ENCODE data around the gene FAM171A1.

FAM171A1 gene

GRCh38 chr10:15324113-15324512 is 47.0 kb downstream of the FAM171A1 start:
- H3K9me3 ChIP-seq (replicated peaks; ENCODE audit: insufficient read depth, low read length) = no peaks in the 10 kb centered on the region
- no peaks in the 10 kb centered on the region for H3K79me2 ChIP-seq (ENCODE audit: low read length)
- H3K4me2 ChIP-seq (ENCODE audit: low read depth, low read length) = no peak overlapping the region
- no peaks in the 10 kb centered on the region for H3K27me3 ChIP-seq (replicated peaks; ENCODE audit: insufficient read depth, low read length)
- no peak overlapping the region for H3K27ac ChIP-seq (ENCODE audit: low read length)
- peaks cover 5% of the 10 kb centered on the region; the same call in 1 of the 2 replicates for H3K4me1 ChIP-seq (ENCODE audit: low read length)
- no peaks in the 10 kb centered on the region for H4K20me1 ChIP-seq (ENCODE audit: insufficient read depth, low read length)
- H3K9ac ChIP-seq (ENCODE audit: low read length) = no peak overlapping the region
- no peaks in the 10 kb centered on the region for H3K9me2 ChIP-seq (replicated peaks; ENCODE audit: insufficient read depth, low read length)
- no peak overlapping the region for H2AFZ ChIP-seq (ENCODE audit: low read length)
- H3K36me3 ChIP-seq (replicated peaks; ENCODE audit: insufficient read depth, low read length) = no peaks in the 10 kb centered on the region
- TF ChIP-seq EZH2 (optimal IDR thresholded peaks at IDR 0.05; ENCODE audit: low read depth, low read length) (no peak), EZH2phosphoT487 (IDR thresholded peaks at IDR 0.05; ENCODE audit: low read length) (no peak)
- TF ChIP-seq, protein P1, sequence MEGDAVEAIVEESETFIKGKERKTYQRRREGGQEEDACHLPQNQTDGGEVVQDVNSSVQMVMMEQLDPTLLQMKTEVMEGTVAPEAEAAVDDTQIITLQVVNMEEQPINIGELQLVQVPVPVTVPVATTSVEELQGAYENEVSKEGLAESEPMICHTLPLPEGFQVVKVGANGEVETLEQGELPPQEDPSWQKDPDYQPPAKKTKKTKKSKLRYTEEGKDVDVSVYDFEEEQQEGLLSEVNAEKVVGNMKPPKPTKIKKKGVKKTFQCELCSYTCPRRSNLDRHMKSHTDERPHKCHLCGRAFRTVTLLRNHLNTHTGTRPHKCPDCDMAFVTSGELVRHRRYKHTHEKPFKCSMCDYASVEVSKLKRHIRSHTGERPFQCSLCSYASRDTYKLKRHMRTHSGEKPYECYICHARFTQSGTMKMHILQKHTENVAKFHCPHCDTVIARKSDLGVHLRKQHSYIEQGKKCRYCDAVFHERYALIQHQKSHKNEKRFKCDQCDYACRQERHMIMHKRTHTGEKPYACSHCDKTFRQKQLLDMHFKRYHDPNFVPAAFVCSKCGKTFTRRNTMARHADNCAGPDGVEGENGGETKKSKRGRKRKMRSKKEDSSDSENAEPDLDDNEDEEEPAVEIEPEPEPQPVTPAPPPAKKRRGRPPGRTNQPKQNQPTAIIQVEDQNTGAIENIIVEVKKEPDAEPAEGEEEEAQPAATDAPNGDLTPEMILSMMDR (IDR thresholded peaks at IDR 0.05; ENCODE audit: low read length) = no peak
- H3F3A ChIP-seq (ENCODE audit: insufficient read depth, low read length) = no peaks in the 10 kb centered on the region
- no peak overlapping the region for H3K4me3 ChIP-seq (ENCODE audit: low read length)
- DNase-seq = no peak

- H3K9ac ChIP-seq (ENCODE audit: low read length) = no peak overlapping the region
- H3K9me3 ChIP-seq (replicated peaks; ENCODE audit: insufficient read depth, low read length) = no peaks in the 10 kb centered on the region
- no peaks in the 10 kb centered on the region for H4K20me1 ChIP-seq (ENCODE audit: insufficient read depth, low read length)
- no peak for DNase-seq
- no peak overlapping the region for H3K4me2 ChIP-seq (ENCODE audit: low read depth, low read length)
- H3K4me3 ChIP-seq (ENCODE audit: low read length) = no peak overlapping the region
- no peak overlapping the region for H2AFZ ChIP-seq (ENCODE audit: low read length)
- H3K27ac ChIP-seq (ENCODE audit: low read length) = no peak overlapping the region
- H3K27me3 ChIP-seq (replicated peaks; ENCODE audit: insufficient read depth, low read length) = no peaks in the 10 kb centered on the region
- H3F3A ChIP-seq (ENCODE audit: insufficient read depth, low read length) = no peaks in the 10 kb centered on the region
- peaks cover 5% of the 10 kb centered on the region; the same call in 1 of the 2 replicates for H3K4me1 ChIP-seq (ENCODE audit: low read length)
- H3K9me2 ChIP-seq (replicated peaks; ENCODE audit: insufficient read depth, low read length) = no peaks in the 10 kb centered on the region
- H3K79me2 ChIP-seq (ENCODE audit: low read length) = no peaks in the 10 kb centered on the region
- H3K36me3 ChIP-seq (replicated peaks; ENCODE audit: insufficient read depth, low read length) = no peaks in the 10 kb centered on the region
- TF ChIP-seq EZH2phosphoT487 (IDR thresholded peaks at IDR 0.05; ENCODE audit: low read length) = no peak
Measured at GRCh38 chr10:15322356-15322755, 48.7 kb downstream of the FAM171A1 start.

- no peaks in the 10 kb centered on the region for H3K36me3 ChIP-seq (replicated peaks; ENCODE audit: insufficient read depth, low read length)
- no peak overlapping the region for H3K27ac ChIP-seq (ENCODE audit: low read length)
- no peaks in the 10 kb centered on the region for H3K9me2 ChIP-seq (replicated peaks; ENCODE audit: insufficient read depth, low read length)
- no peak overlapping the region for H3K4me2 ChIP-seq (ENCODE audit: low read depth, low read length)
- H3F3A ChIP-seq (ENCODE audit: insufficient read depth, low read length) = no peaks in the 10 kb centered on the region
- H3K4me1 ChIP-seq (ENCODE audit: low read length) = peaks cover 5% of the 10 kb centered on the region; the same call in 1 of the 2 replicates
- TF ChIP-seq EZH2phosphoT487 (IDR thresholded peaks at IDR 0.05; ENCODE audit: low read length) = no peak
- no peak for TF ChIP-seq EZH2 (optimal IDR thresholded peaks at IDR 0.05; ENCODE audit: low read depth, low read length)
- TF ChIP-seq, protein P1 (IDR thresholded peaks at IDR 0.05; ENCODE audit: low read length) = no peak
- no peak overlapping the region for H3K4me3 ChIP-seq (ENCODE audit: low read length)
- DNase-seq = no peak
- no peaks in the 10 kb centered on the region for H4K20me1 ChIP-seq (ENCODE audit: insufficient read depth, low read length)
- no peak overlapping the region for H2AFZ ChIP-seq (ENCODE audit: low read length)
- H3K9me3 ChIP-seq (replicated peaks; ENCODE audit: insufficient read depth, low read length) = no peaks in the 10 kb centered on the region
- H3K79me2 ChIP-seq (ENCODE audit: low read length) = no peaks in the 10 kb centered on the region
- H3K9ac ChIP-seq (ENCODE audit: low read length) = no peak overlapping the region
- no peaks in the 10 kb centered on the region for H3K27me3 ChIP-seq (replicated peaks; ENCODE audit: insufficient read depth, low read length)
Measured at GRCh38 chr10:15321431-15322341, 49.4 kb downstream of the FAM171A1 start.
